K562 (cell line): ENCODE data around the gene TXNIP. TPM values are rescaled to one million over a fixed set of nuclear protein-coding genes. Genes with fewer than 3 reads are reported as not detected.

Source experiments
- CEBPB ChIP-seq: fragments of 450-650 bp; IDR thresholded peaks from 2 replicates; pipeline ENCODE4 v1.6.1; 2016; ENCODE audit warnings: missing genetic modification characterization, missing compliant biosample characterization
- CREM ChIP-seq: IDR thresholded peaks from 2 replicates; pipeline ENCODE4 v1.6.1; 2014; ENCODE audit warnings: antibody characterized with exemption, low read depth
- FOXK2 ChIP-seq, 2 experiments: fragments of 450-650 bp; IDR thresholded peaks in 1 of 2; conservative IDR thresholded peaks in 1 of 2; 2 replicates each; pipeline ENCODE4 v1.6.1; 2016; ENCODE audit warnings: low read depth in 2 of 2, mild to moderate bottlenecking in 1 of 2
- GATA2 ChIP-seq: sonication (generic); formaldehyde crosslinking; IDR thresholded peaks from 2 replicates; pipeline ENCODE4 v1.4.0; 2020; ENCODE audit warnings: mild to moderate bottlenecking, missing genetic modification reagents
- MAZ ChIP-seq, 2 experiments: fragments of 450-650 bp in 1 of 2; sonication (generic) in 1 of 2; formaldehyde crosslinking; IDR thresholded peaks in 1 of 2; conservative IDR thresholded peaks in 1 of 2; 2 replicates each; pipeline versions ENCODE4 v1.4.0 to v1.5.0; 2020; ENCODE audit warnings: mild to moderate bottlenecking in 1 of 2, missing genetic modification reagents in 1 of 2
- MYNN ChIP-seq, 2 experiments: sonication (generic); formaldehyde crosslinking in 1 of 2; IDR thresholded peaks; 2 replicates each; pipeline versions ENCODE4 v1.5.0 to v1.6.1; 2016 to 2020; ENCODE audit warnings: antibody characterized with exemption in 1 of 2, missing genetic modification reagents in 1 of 2
- NEUROD1 ChIP-seq: fragments of 150-350 bp; IDR thresholded peaks from 2 replicates; pipeline ENCODE4 v1.6.1; 2014; ENCODE audit warnings: borderline replicate concordance, low read length, low read depth; ENCODE audit not compliant: partially characterized antibody
- NKRF ChIP-seq: fragments of 450-650 bp; IDR thresholded peaks from 2 replicates; pipeline ENCODE4 v1.6.1; 2016; ENCODE audit warnings: borderline replicate concordance
- PML ChIP-seq: IDR thresholded peaks from 2 replicates; pipeline ENCODE4 v1.6.1; 2012; ENCODE audit warnings: low read length, inconsistent platforms
- SIN3A ChIP-seq, 2 experiments: fragments of 150-350 bp in 1 of 2; IDR thresholded peaks; 2 replicates each; pipeline ENCODE4 v1.6.1; 2011 to 2016; ENCODE audit warnings: borderline replicate concordance in 2 of 2, low read depth in 2 of 2, low read length in 2 of 2, mild to moderate bottlenecking in 2 of 2, moderate library complexity in 2 of 2; ENCODE audit not compliant: control insufficient read depth in 1 of 2
- SIRT6 ChIP-seq: IDR thresholded peaks from one replicate; pipeline ENCODE4 v1.6.1; 2012; ENCODE audit warnings: low read depth, mild to moderate bottlenecking, control low read depth, inconsistent platforms, low read length, moderate library complexity
- SMARCA4 ChIP-seq: fragments of 450-650 bp; IDR thresholded peaks from 2 replicates; pipeline ENCODE4 v1.6.1; 2016
- SMARCB1 ChIP-seq: IDR thresholded peaks from 2 replicates; pipeline ENCODE4 v1.6.1; 2011; ENCODE audit warnings: improper control_type of control experiment, low read depth; ENCODE audit not compliant: insufficient read length
- TCF3 ChIP-seq: sonication (generic); formaldehyde crosslinking; IDR thresholded peaks from 2 replicates; pipeline ENCODE4 v1.4.0; 2020; ENCODE audit warnings: mild to moderate bottlenecking, missing genetic modification reagents
- TEAD1 ChIP-seq, 2 experiments: fragments of 450-650 bp in 1 of 2; sonication (generic) in 1 of 2; formaldehyde crosslinking; IDR thresholded peaks; 2 replicates each; pipeline versions ENCODE4 v1.4.0 to v1.8.0; 2020 to 2022; ENCODE audit warnings: mild to moderate bottlenecking in 2 of 2, missing genetic modification reagents in 1 of 2
- TEAD2 ChIP-seq: fragments of 450-650 bp; IDR thresholded peaks from 2 replicates; pipeline ENCODE4 v1.6.1; 2016; ENCODE audit warnings: missing genetic modification characterization, control low read depth, missing compliant biosample characterization
- THAP7 ChIP-seq: fragments of 250-450 bp; sonication (Bioruptor Pico); IDR thresholded peaks from 2 replicates; pipeline ENCODE4 v1.5.0; 2021
- ZC3H4 ChIP-seq: sonication (generic); formaldehyde crosslinking; IDR thresholded peaks from 2 replicates; pipeline ENCODE4 v1.9.0; 2021; ENCODE audit warnings: missing genetic modification reagents, borderline replicate concordance
- ZEB2 ChIP-seq: fragments of 450-650 bp; IDR thresholded peaks from 2 replicates; pipeline ENCODE4 v1.6.1; 2016
- ZNF212 ChIP-seq: fragments of 450-650 bp; formaldehyde crosslinking; IDR thresholded peaks from 2 replicates; pipeline ENCODE4 v1.4.0; 2020; ENCODE audit warnings: mild to moderate bottlenecking
- ZNF311 ChIP-seq: fragments of 250-450 bp; sonication (Bioruptor Pico); IDR thresholded peaks from 2 replicates; pipeline ENCODE4 v1.4.0; 2020; ENCODE audit warnings: mild to moderate bottlenecking, moderate library complexity
- ZNF324 ChIP-seq: fragments of 250-450 bp; sonication (Bioruptor Pico); IDR thresholded peaks from 2 replicates; pipeline ENCODE4 v1.4.0; 2020; ENCODE audit warnings: mild to moderate bottlenecking
- ZNF699 ChIP-seq: fragments of 250-450 bp; sonication (Bioruptor Pico); IDR thresholded peaks from 2 replicates; pipeline ENCODE4 v1.8.0; 2021; ENCODE audit warnings: mild to moderate bottlenecking, moderate library complexity; ENCODE audit not compliant: insufficient replicate concordance
- polyA plus RNA-seq, 8 experiments: library from polyadenylated mRNA; depleted of rRNA in 4 of 8; stranded (reverse) in 5 of 8; unstranded in 3 of 8; fragments of >200 nt; fragmentation: Nextera tagmentation in 2 of 8; fragmentation: Illumina TruSeq in 1 of 8; extraction: Ambion mirVana in 2 of 8; extraction: Trizol in 1 of 8; gene quantifications; 2 replicates each; pipeline versions ENCODE4 v1.2.1 to v1.2.3, GENCODE V29; 2011 to 2014; ENCODE audit warnings: inconsistent platforms in 1 of 8, missing spikeins in 1 of 8
- total RNA-seq, 7 experiments: library from RNA; depleted of rRNA in 6 of 7; stranded (reverse); fragments of >200 nt in 6 of 7; fragmentation: Illumina TruSeq in 2 of 7; extraction: Trizol in 2 of 7; gene quantifications; 2 replicates each; pipeline versions ENCODE4 v1.2.1 to v1.2.3, GENCODE V29; 2011 to 2021; ENCODE audit warnings: low replicate concordance in 1 of 7
- TF ChIP-seq, protein P1 (sequence below): fragments of 250-450 bp; sonication (Bioruptor Pico); IDR thresholded peaks from 2 replicates; pipeline ENCODE4 v1.4.0; 2020; ENCODE audit warnings: borderline replicate concordance

The TXNIP gene
- total and polyA plus RNA-seq, 9 of the 15 experiments (the other 6 are each of a cell fraction or from before 2014, with no cell fraction given), result 120 to 499 (median 257) TPM

DNA sequence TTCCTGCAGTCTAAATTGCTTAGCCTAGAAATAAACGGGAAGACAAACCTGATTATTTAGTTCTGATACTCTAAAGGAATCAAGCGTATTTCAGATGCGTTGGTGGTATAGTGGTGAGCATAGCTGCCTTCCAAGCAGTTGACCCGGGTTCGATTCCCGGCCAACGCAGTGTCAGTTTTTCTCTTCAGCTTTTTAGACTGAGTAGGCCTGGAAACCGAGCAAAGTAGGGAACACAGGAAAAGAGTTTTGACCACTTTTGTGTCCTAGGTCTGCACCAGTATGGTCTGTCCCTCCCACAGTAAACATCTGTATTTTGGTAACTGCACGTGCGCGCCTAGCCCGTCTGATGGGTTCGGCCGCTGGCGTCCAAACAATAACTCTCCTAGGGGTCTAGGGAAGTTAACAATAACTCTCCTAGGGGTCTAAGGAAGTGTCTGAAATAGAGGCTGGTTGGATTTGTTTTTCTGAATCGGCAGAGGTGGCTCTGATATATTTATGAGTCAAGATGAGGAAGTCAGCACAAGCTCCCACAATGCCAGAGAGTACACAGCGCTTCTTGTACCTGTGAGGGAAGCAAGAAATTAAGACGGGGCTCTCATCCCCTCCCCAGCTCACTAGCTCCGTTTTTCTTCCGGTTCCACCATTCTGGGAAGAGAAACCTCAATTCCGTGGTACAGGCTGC lies 40.7 kb upstream of the TXNIP start (continued):
- TF ChIP-seq ZNF311 (CRISPR knock-in tag) (no peak), TCF3 (CRISPR knock-in tag) (peak; percentile 10; the same call in 1 of the 2 replicates), SMARCB1 (no peak), TEAD1 (CRISPR knock-in tag; IDR thresholded peaks at IDR 0.05) (peak in 1 of 2 experiments; percentile 17; a peak in 1 of 4 replicates), PML (no peak), ZNF324 (CRISPR knock-in tag) (no peak), ZEB2 (no peak), SIRT6 (no peak), MAZ (CRISPR knock-in tag; conservative IDR thresholded peaks at IDR 0.05 in 1 of 2, IDR thresholded peaks at IDR 0.05 in 1 of 2) (no peak; a peak in 1 of 4 replicates), THAP7 (CRISPR knock-in tag) (no peak), NKRF (no peak), ZNF699 (CRISPR knock-in tag) (no peak), SIN3A (IDR thresholded peaks at IDR 0.05; ENCODE audit: borderline replicate concordance in 2 of 2, control insufficient read depth in 1 of 2, low read depth in 2 of 2, low read length in 2 of 2) (0 out of 4 replicates have a peak, but pooled peaks of 1 of the 2 experiments have one; percentile 66), CREM (no peak), ZNF212 (CRISPR knock-in tag) (no peak), MYNN (IDR thresholded peaks at IDR 0.05) (no peak), MYNN (CRISPR knock-in tag; IDR thresholded peaks at IDR 0.05) (no peak), SMARCA4 (no peak), GATA2 (CRISPR knock-in tag) (no peak), ZC3H4 (CRISPR knock-in tag) (no peak), FOXK2 (conservative IDR thresholded peaks at IDR 0.05 in 1 of 2, IDR thresholded peaks at IDR 0.05 in 1 of 2; ENCODE audit: low read depth in 2 of 2) (peak; percentile 72 to 80; a peak in 3 of 4 replicates), TEAD2 (tag) (no peak), NEUROD1 (no peak), CEBPB (tag) (no peak)
- TF ChIP-seq, protein P1, sequence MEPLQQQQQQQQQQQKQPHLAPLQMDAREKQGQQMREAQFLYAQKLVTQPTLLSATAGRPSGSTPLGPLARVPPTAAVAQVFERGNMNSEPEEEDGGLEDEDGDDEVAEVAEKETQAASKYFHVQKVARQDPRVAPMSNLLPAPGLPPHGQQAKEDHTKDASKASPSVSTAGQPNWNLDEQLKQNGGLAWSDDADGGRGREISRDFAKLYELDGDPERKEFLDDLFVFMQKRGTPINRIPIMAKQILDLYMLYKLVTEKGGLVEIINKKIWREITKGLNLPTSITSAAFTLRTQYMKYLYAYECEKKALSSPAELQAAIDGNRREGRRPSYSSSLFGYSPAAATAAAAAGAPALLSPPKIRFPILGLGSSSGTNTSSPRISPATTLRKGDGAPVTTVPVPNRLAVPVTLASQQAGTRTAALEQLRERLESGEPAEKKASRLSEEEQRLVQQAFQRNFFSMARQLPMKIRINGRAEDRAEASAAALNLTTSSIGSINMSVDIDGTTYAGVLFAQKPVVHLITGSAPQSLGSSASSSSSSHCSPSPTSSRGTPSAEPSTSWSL (CRISPR knock-in tag), result no peak
